ENCODE data around the gene CTDNEP1. TPM values are rescaled to one million over a fixed set of nuclear protein-coding genes. Genes with fewer than 3 reads are reported as not detected.
A peak's percentile ranks its signal among the peaks of the same experiment; 100 is the strongest.

The CTDNEP1 gene
- polyA plus RNA-seq, 2 of the 4 experiments (the other 2 are of a cell fraction), result 145 to 161 TPM

GRCh38 chr17:7280519-7281073 is 29.1 kb upstream of the CTDNEP1 start:
- peak; percentile 95 for FAIRE-seq
- H3K27ac ChIP-seq, result peak overlapping the region; percentile 47 to 74
- H3K4me2 ChIP-seq, result peak overlapping the region; percentile 95
- H3K4me3 ChIP-seq, result peak overlapping the region; percentile 46
- ChIA-PET POLR2A (interaction anchor here (1.0 to 1.2 kb wide), 6 partner anchors 12 to 60 kb away, joined by 3 to 5 read pairs (median 3); partner anchors contain the start of gene CTDNEP1), CTCF (interaction anchor here (0.5 to 13.5 kb wide), 46 partner anchors 10 to 930 kb away, joined by 3 to 446 read pairs (median 4); partner anchors contain the start of genes ACADVL, AURKB, CTDNEP1 and DLG4)
- peak; percentile 90 to 96 for DNase-seq (ENCODE audit: low read depth in 1 of 2, low spot score in 1 of 2)
- H3K9me3 ChIP-seq, result no peaks in the 10 kb centered on the region
- 2% methylated on average over 29 of the region's 29 CpGs for WGBS (ENCODE audit: missing lambda C conversion rate)
- peak; percentile 80 to 88 for ATAC-seq
- H3K4me1 ChIP-seq, result peaks cover 11% of the 10 kb centered on the region
- TF ChIP-seq KDM5A (IDR thresholded peaks at IDR 0.05) (no peak), CHD4 (IDR thresholded peaks at IDR 0.05; ENCODE audit: borderline replicate concordance) (no peak), USF2 (IDR thresholded peaks at IDR 0.05) (no peak), E2F6 (IDR thresholded peaks at IDR 0.05; ENCODE audit: borderline replicate concordance, low read depth) (peak; percentile 59), HMGXB4 (CRISPR knock-in tag; IDR thresholded peaks at IDR 0.05; ENCODE audit: borderline replicate concordance) (no peak), CEBPB (IDR thresholded peaks at IDR 0.05) (no peak; a peak in 1 of 4 replicates), HDAC2 (IDR thresholded peaks at IDR 0.05) (no peak), NR3C1 (IDR thresholded peaks at IDR 0.05) (no peak), RAD21 (conservative IDR thresholded peaks at IDR 0.05 in 1 of 2, IDR thresholded peaks at IDR 0.05 in 1 of 2) (peak; percentile 99 to 100), BHLHE40 (IDR thresholded peaks at IDR 0.05; ENCODE audit: low read depth, low read length) (no peak), HEYL (CRISPR knock-in tag; IDR thresholded peaks at IDR 0.05) (no peak), ZSCAN20 (CRISPR knock-in tag; IDR thresholded peaks at IDR 0.05) (no peak), ZFP36 (IDR thresholded peaks at IDR 0.05; ENCODE audit: borderline replicate concordance, partially characterized antibody) (no peak), MAX (IDR thresholded peaks at IDR 0.05) (peak; percentile 84; the same call in 1 of the 2 replicates), NPAS2 (CRISPR knock-in tag; IDR thresholded peaks at IDR 0.05; ENCODE audit: borderline replicate concordance) (no peak), CTCF (IDR thresholded peaks at IDR 0.05) (peak; percentile 97), CBX2 (IDR thresholded peaks at IDR 0.05; ENCODE audit: borderline replicate concordance, low read depth) (no peak), HES2 (IDR thresholded peaks at IDR 0.05) (no peak), NFE2L2 (conservative IDR thresholded peaks at IDR 0.05; ENCODE audit: low read length) (no peak), POLR2AphosphoS2 (conservative IDR thresholded peaks at IDR 0.05; ENCODE audit: low read length) (no peak), RNF2 (IDR thresholded peaks at IDR 0.05; ENCODE audit: borderline replicate concordance, low read depth) (no peak), RCOR1 (IDR thresholded peaks at IDR 0.05; ENCODE audit: low read depth, low read length) (no peak), FOXS1 (CRISPR knock-in tag; IDR thresholded peaks at IDR 0.05) (no peak), ESRRA (IDR thresholded peaks at IDR 0.05; ENCODE audit: borderline replicate concordance, low read length) (no peak), EP300 (IDR thresholded peaks at IDR 0.05) (no peak), GATA3 (IDR thresholded peaks at IDR 0.05; ENCODE audit: borderline replicate concordance) (peak; percentile 37; the same call in 1 of the 2 replicates), JUN (IDR thresholded peaks at IDR 0.05) (no peak), MYC (IDR thresholded peaks at IDR 0.05; ENCODE audit: borderline replicate concordance, low read length) (0 out of 2 replicates have a peak, but pooled peaks have one; percentile 56), JUNB (IDR thresholded peaks at IDR 0.05) (no peak), HOXB5 (CRISPR knock-in tag; IDR thresholded peaks at IDR 0.05) (no peak), CBX8 (IDR thresholded peaks at IDR 0.05) (no peak), HOXA7 (CRISPR knock-in tag; IDR thresholded peaks at IDR 0.05) (no peak), REST (IDR thresholded peaks at IDR 0.05) (no peak)
